NCI-H82 treated with DMSO at 0.1 percent for 48 hours (cell line): ENCODE measurements around the gene RUNDC3A.

Experiments used
- DNase-seq: peaks from one replicate; lab custom pipeline; 2025; ENCODE audit not compliant: unreplicated experiment; lab: John Stamatoyannopoulos, UW

RUNDC3A gene

GRCh38 chr17:44283344-44284023 is 24.9 kb upstream of the RUNDC3A start:
- DNase-seq = no peak

GRCh38 chr17:44284024-44284400 is 24.4 kb upstream of the RUNDC3A start:
- DNase-seq = no peak

DNA sequence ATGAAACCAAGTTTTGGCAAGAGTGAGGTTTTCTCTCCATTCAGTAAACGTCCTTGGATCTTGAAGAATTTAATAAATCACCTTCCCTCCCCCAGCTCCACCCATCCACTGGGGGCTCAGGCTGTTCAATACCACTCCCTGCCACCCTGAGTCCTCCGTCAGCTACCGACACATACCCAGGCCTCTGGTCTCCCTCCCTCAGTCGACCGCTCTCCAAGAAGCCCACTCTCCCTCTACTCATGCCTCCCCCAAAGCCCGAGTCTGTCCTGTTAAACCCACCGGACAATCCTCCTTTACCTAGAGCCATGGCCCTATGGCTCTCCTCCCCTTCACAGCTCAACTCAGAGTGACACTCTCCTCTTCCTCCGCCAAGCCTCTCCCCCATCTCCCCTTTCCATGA is 20.8 kb upstream of the RUNDC3A start:
- DNase-seq = no peak

- DNase-seq = no peak
Observed at GRCh38 chr17:44293509-44294226, 14.7 kb upstream of the RUNDC3A start.

- DNase-seq = no peak
Observed at GRCh38 chr17:44297975-44298374, 10.4 kb upstream of the RUNDC3A start.

DNA sequence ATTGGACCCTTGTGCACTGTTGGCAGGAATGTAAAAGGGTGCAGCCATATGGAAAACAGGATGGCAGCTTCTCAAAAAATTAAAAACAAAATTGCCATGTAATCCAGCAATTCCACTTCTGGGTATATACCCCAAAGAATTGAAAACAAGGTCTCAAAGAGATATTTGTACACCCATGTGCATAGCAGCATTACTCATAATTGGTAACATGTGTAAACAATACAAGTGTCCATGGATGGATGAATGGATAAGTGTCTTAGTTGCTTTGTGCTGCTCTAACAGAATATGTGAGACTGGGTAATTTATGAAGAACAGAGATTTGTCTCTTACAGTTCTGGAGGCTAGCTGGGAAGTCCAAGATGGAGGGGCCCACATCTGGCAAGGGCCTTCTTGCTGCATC is 3.8 kb upstream of the RUNDC3A start:
- no peak for DNase-seq

- DNase-seq = no peak
Observed at GRCh38 chr17:44307387-44308186, 814 bp upstream of the RUNDC3A start.

GRCh38 chr17:44308865-44309264 is 464 bp downstream of the RUNDC3A start:
- no peak for DNase-seq

GRCh38 chr17:44309472-44309871 is 1.1 kb downstream of the RUNDC3A start:
- no peak for DNase-seq

- DNase-seq = no peak
Observed at GRCh38 chr17:44310188-44310587, 1.8 kb downstream of the RUNDC3A start.

- DNase-seq = no peak
Observed at GRCh38 chr17:44310609-44311376, 2.4 kb downstream of the RUNDC3A start.

- no peak for DNase-seq
Observed at GRCh38 chr17:44311562-44312181, 3.3 kb downstream of the RUNDC3A start.

- no peak for DNase-seq
Observed at GRCh38 chr17:44312396-44313104, 4.1 kb downstream of the RUNDC3A start.

DNA sequence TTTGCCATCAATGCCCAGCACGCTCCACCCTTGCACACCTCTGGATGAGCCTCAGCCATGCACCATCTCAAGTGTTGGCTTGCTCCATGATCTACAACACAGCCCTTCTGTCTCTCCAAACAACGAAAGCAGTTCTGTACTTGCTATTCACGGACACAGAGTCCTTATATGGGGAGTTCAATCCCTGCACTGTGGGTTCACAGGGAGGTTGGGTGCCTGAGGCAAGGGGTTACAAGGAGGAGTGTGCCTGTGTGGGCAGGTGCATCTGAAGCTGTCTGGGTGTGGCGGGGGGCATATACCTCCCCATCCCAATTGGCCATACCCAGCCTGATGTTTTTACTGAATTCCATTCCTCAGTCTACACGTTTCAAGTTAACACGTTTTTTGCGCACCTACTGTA is 5.6 kb downstream of the RUNDC3A start:
- DNase-seq = no peak

- no peak for DNase-seq
Observed at GRCh38 chr17:44314524-44314868, 6.1 kb downstream of the RUNDC3A start.

DNA sequence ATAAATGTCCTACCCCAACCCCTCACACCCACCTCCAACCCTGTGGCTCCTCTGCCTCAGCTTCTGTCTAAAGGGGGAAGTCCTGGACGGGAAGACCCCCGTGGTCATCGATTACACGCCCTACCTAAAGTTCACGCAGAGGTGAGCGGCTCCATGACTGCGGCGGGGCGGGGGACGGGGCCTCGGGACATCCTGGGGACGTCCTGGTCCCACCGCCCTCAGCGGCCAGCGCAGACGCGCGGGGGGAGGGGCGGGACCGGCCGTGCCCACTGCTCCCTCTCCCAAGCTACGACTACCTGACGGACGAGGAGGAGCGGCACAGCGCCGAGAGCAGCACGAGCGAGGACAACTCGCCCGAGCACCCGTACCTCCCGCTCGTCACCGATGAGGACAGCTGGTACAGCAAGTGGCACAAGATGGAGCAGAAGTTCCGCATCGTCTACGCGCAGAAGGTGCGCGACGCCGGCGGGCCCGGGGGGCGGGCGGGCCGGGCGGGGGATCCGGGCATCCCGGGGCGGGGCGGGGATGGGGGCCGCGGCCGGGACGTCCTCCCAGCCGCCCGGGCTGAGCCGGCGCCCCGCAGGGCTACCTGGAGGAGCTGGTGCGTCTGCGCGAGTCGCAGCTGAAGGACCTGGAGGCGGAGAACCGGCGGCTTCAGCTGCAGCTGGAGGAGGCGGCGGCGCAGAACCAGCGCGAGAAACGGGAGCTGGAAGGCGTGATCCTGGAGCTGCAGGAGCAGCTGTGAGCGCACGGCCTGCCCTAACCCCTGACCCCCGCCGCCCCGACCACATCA is 6.7 kb downstream of the RUNDC3A start:
- no peak for DNase-seq

- no peak for DNase-seq
Observed at GRCh38 chr17:44315760-44316731, 7.6 kb downstream of the RUNDC3A start.

DNA sequence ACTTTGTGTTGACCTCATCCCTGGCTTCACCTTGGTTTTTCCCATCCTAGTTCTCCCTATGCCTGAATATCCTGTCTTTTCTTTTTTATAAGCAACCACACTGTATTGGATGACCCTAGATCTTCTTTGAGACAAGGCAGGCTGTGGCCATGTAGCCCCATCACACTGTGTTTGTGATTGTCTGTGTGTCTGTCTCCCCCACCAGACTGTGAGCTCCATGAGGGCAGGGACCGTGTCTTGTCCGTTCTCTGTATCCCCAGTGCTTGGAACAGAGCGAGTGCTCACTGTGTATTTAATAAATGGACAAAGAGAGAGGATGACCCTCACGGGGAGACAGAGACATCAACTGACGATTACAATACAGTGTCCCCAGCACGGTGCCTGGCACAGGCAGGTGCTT is 9.1 kb downstream of the RUNDC3A start:
- no peak for DNase-seq
